GM19043 (cell line): Measurements from ENCODE around the gene COL28A1.
"Not testable (repeated sequence)": the region's sequence is repeated elsewhere in the genome, so short reads cannot be mapped to it uniquely, and the experiment has no call there.

Source experiments
- ATAC-seq: cut with Tn5 transposase; IDR thresholded peaks from one replicate; pipeline ENCODE4 v1.9.1; 2021; ENCODE audit warnings: low read depth; ENCODE audit not compliant: unreplicated experiment

COL28A1 gene

GRCh38 chr7:7562736-7563135 lies 27.1 kb upstream of the COL28A1 start:
- ATAC-seq: no peak

GRCh38 chr7:7561591-7561990 lies 25.9 kb upstream of the COL28A1 start:
- ATAC-seq: not testable (repeated sequence)

- ATAC-seq: no peak
Measured at GRCh38 chr7:7557252-7557651, 21.6 kb upstream of the COL28A1 start.

GRCh38 chr7:7556852-7557251 lies 21.2 kb upstream of the COL28A1 start:
- no peak for ATAC-seq

- ATAC-seq: no peak
Measured at GRCh38 chr7:7554649-7555575, 19.2 kb upstream of the COL28A1 start.

GRCh38 chr7:7554021-7554432 lies 18.4 kb upstream of the COL28A1 start:
- ATAC-seq: no peak

- no peak for ATAC-seq
Measured at GRCh38 chr7:7553386-7553785, 17.7 kb upstream of the COL28A1 start.

- ATAC-seq: no peak
Measured at GRCh38 chr7:7552199-7552598, 16.5 kb upstream of the COL28A1 start.

GRCh38 chr7:7550663-7551062 lies 15.0 kb upstream of the COL28A1 start:
- no peak for ATAC-seq

GRCh38 chr7:7548407-7548806 lies 12.7 kb upstream of the COL28A1 start:
- no peak for ATAC-seq

- no peak for ATAC-seq
Measured at GRCh38 chr7:7542251-7542835, 6.7 kb upstream of the COL28A1 start.

GRCh38 chr7:7539711-7540110 lies 4.0 kb upstream of the COL28A1 start:
- ATAC-seq: no peak

- ATAC-seq: no peak
Measured at GRCh38 chr7:7539152-7539551, 3.5 kb upstream of the COL28A1 start.

GRCh38 chr7:7537711-7538110 lies 2.0 kb upstream of the COL28A1 start:
- no peak for ATAC-seq

- no peak for ATAC-seq
Measured at GRCh38 chr7:7536396-7537019, 835 bp upstream of the COL28A1 start.

GRCh38 chr7:7533831-7534430 lies 1.7 kb downstream of the COL28A1 start:
- ATAC-seq: no peak

GRCh38 chr7:7529328-7529727 lies 6.3 kb downstream of the COL28A1 start:
- no peak for ATAC-seq

- ATAC-seq: no peak
Measured at GRCh38 chr7:7527047-7527446, 8.6 kb downstream of the COL28A1 start.

- ATAC-seq: no peak
Measured at GRCh38 chr7:7526006-7526405, 9.7 kb downstream of the COL28A1 start.

GRCh38 chr7:7524121-7524520 lies 11.6 kb downstream of the COL28A1 start:
- ATAC-seq: no peak

- ATAC-seq: no peak
Measured at GRCh38 chr7:7522421-7522820, 13.3 kb downstream of the COL28A1 start.
